Measurements from ENCODE around the gene ANGPTL1.

ANGPTL1 gene

GRCh38 chr1:178886551-178886950 is 15.7 kb upstream of the ANGPTL1 start:
- no peak for DNase-seq (ENCODE audit: low spot score)
- no CpG with 5 or more reads among the region's 2 CpGs for WGBS, 2 donors (ENCODE audit: extremely low coverage in 2 of 2, insufficient read length in 2 of 2, insufficient replicate concordance in 1 of 2)
- Histone ChIP-seq H3K4me1 (ENCODE audit: control insufficient read depth in 2 of 2, insufficient read depth in 1 of 2, low read depth in 1 of 2, low read length in 2 of 2) (no peaks in the 10 kb centered on the region), H2BK12ac (ENCODE audit: low read length) (no peak overlapping the region), H4K91ac (ENCODE audit: low read depth, low read length, poor library complexity) (no peak overlapping the region), H3K9me3 (replicated peaks in 1 of 2; ENCODE audit: control insufficient read depth in 2 of 2, insufficient read depth in 1 of 2, low read depth in 1 of 2, low read length in 2 of 2) (no peaks in the 10 kb centered on the region), H3K14ac (ENCODE audit: low read length) (no peak overlapping the region), H3K4me2 (ENCODE audit: insufficient read depth, low read length, poor library complexity, severe bottlenecking) (no peak overlapping the region), H3K23ac (ENCODE audit: low read depth, low read length, poor library complexity) (no peak overlapping the region), H4K8ac (ENCODE audit: low read depth, low read length) (no peak overlapping the region), H2BK15ac (ENCODE audit: low read length) (no peak overlapping the region), H2AFZ (ENCODE audit: low read length) (no peak overlapping the region), H3K79me1 (ENCODE audit: low read depth, low read length) (no peaks in the 10 kb centered on the region), H3K4me3 (ENCODE audit: low read length in 2 of 2) (no peak overlapping the region), H2BK5ac (ENCODE audit: low read length) (no peak overlapping the region), H3K4ac (ENCODE audit: low read length) (no peak overlapping the region), H3K27me3 (ENCODE audit: control insufficient read depth in 3 of 3, insufficient read depth in 3 of 3, low read depth in 1 of 3, low read length in 3 of 3) (no peaks in the 10 kb centered on the region), H3K18ac (ENCODE audit: low read length) (no peak overlapping the region), H3K36me3 (replicated peaks in 1 of 2; ENCODE audit: control insufficient read depth in 2 of 2, insufficient read depth in 2 of 2, low read length in 2 of 2) (peaks cover 4 to 52% of the 10 kb centered on the region in 2 donors), H2AK5ac (ENCODE audit: low read depth, low read length) (no peak overlapping the region), H3K27ac (replicated peaks; ENCODE audit: low read length) (no peak overlapping the region), H3K9ac (ENCODE audit: low read depth, low read length, poor library complexity) (no peak overlapping the region), H2BK120ac (ENCODE audit: low read depth, low read length) (no peak overlapping the region)

- H3K18ac ChIP-seq (ENCODE audit: low read length), result no peak overlapping the region
- H3K14ac ChIP-seq (ENCODE audit: low read length), result no peak overlapping the region
- no peaks in the 10 kb centered on the region for H3K27me3 ChIP-seq (ENCODE audit: control insufficient read depth in 3 of 3, insufficient read depth in 3 of 3, low read depth in 1 of 3, low read length in 3 of 3)
- no CpG with 5 or more reads among the region's 4 CpGs for whole genome bisulfite sequencing, 2 donors (ENCODE audit: extremely low coverage in 2 of 2, insufficient read length in 2 of 2, insufficient replicate concordance in 1 of 2)
- no peak overlapping the region for H3K27ac ChIP-seq (replicated peaks; ENCODE audit: low read length)
- no peak overlapping the region for H3K4me3 ChIP-seq (ENCODE audit: low read length in 2 of 2)
- H2BK5ac ChIP-seq (ENCODE audit: low read length), result no peak overlapping the region
- no peak overlapping the region for H3K9ac ChIP-seq (ENCODE audit: low read depth, low read length, poor library complexity)
- H3K4me2 ChIP-seq (ENCODE audit: insufficient read depth, low read length, poor library complexity, severe bottlenecking), result no peak overlapping the region
- no peaks in the 10 kb centered on the region for H3K9me3 ChIP-seq (replicated peaks in 1 of 2; ENCODE audit: control insufficient read depth in 2 of 2, insufficient read depth in 1 of 2, low read depth in 1 of 2, low read length in 2 of 2)
- H4K91ac ChIP-seq (ENCODE audit: low read depth, low read length, poor library complexity), result no peak overlapping the region
- no peak overlapping the region for H2BK12ac ChIP-seq (ENCODE audit: low read length)
- H2BK120ac ChIP-seq (ENCODE audit: low read depth, low read length), result no peak overlapping the region
- H2AK5ac ChIP-seq (ENCODE audit: low read depth, low read length), result no peak overlapping the region
- no peak overlapping the region for H3K23ac ChIP-seq (ENCODE audit: low read depth, low read length, poor library complexity)
- no peak overlapping the region for H3K4ac ChIP-seq (ENCODE audit: low read length)
- H3K79me1 ChIP-seq (ENCODE audit: low read depth, low read length), result no peaks in the 10 kb centered on the region
- peaks cover 6 to 56% of the 10 kb centered on the region in 2 donors for H3K36me3 ChIP-seq (replicated peaks in 1 of 2; ENCODE audit: control insufficient read depth in 2 of 2, insufficient read depth in 2 of 2, low read length in 2 of 2)
- DNase-seq (ENCODE audit: low spot score), result no peak
- no peak overlapping the region for H2BK15ac ChIP-seq (ENCODE audit: low read length)
- no peak overlapping the region for H4K8ac ChIP-seq (ENCODE audit: low read depth, low read length)
- no peaks in the 10 kb centered on the region for H3K4me1 ChIP-seq (ENCODE audit: control insufficient read depth in 2 of 2, insufficient read depth in 1 of 2, low read depth in 1 of 2, low read length in 2 of 2)
- H2AFZ ChIP-seq (ENCODE audit: low read length), result no peak overlapping the region
Observed at GRCh38 chr1:178885869-178886268, 15.0 kb upstream of the ANGPTL1 start.

- peaks cover 6 to 36% of the 10 kb centered on the region in 2 donors for H3K36me3 ChIP-seq (replicated peaks in 1 of 2; ENCODE audit: control insufficient read depth in 2 of 2, insufficient read depth in 2 of 2, low read length in 2 of 2)
- H3K14ac ChIP-seq (ENCODE audit: low read length), result no peak overlapping the region
- H3K4ac ChIP-seq (ENCODE audit: low read length), result no peak overlapping the region
- no peak overlapping the region for H4K8ac ChIP-seq (ENCODE audit: low read depth, low read length)
- H2BK12ac ChIP-seq (ENCODE audit: low read length), result no peak overlapping the region
- DNase-seq (ENCODE audit: low spot score), result no peak
- H3K27me3 ChIP-seq (ENCODE audit: control insufficient read depth in 3 of 3, insufficient read depth in 3 of 3, low read depth in 1 of 3, low read length in 3 of 3), result no peaks in the 10 kb centered on the region
- H2BK15ac ChIP-seq (ENCODE audit: low read length), result no peak overlapping the region
- no peak overlapping the region for H3K9ac ChIP-seq (ENCODE audit: low read depth, low read length, poor library complexity)
- no CpG with 5 or more reads among the region's 3 CpGs for WGBS, 2 donors (ENCODE audit: extremely low coverage in 2 of 2, insufficient read length in 2 of 2, insufficient replicate concordance in 1 of 2)
- no peak overlapping the region for H2AK5ac ChIP-seq (ENCODE audit: low read depth, low read length)
- no peak overlapping the region for H3K4me2 ChIP-seq (ENCODE audit: insufficient read depth, low read length, poor library complexity, severe bottlenecking)
- no peaks in the 10 kb centered on the region for H3K4me1 ChIP-seq (ENCODE audit: control insufficient read depth in 2 of 2, insufficient read depth in 1 of 2, low read depth in 1 of 2, low read length in 2 of 2)
- no peak overlapping the region for H3K23ac ChIP-seq (ENCODE audit: low read depth, low read length, poor library complexity)
- H4K91ac ChIP-seq (ENCODE audit: low read depth, low read length, poor library complexity), result no peak overlapping the region
- no peak overlapping the region for H2AFZ ChIP-seq (ENCODE audit: low read length)
- no peaks in the 10 kb centered on the region for H3K79me1 ChIP-seq (ENCODE audit: low read depth, low read length)
- no peak overlapping the region for H3K4me3 ChIP-seq (ENCODE audit: low read length in 2 of 2)
- H3K27ac ChIP-seq (replicated peaks; ENCODE audit: low read length), result no peak overlapping the region
- no peak overlapping the region for H3K18ac ChIP-seq (ENCODE audit: low read length)
- no peak overlapping the region for H2BK5ac ChIP-seq (ENCODE audit: low read length)
- no peak overlapping the region for H2BK120ac ChIP-seq (ENCODE audit: low read depth, low read length)
- H3K9me3 ChIP-seq (replicated peaks in 1 of 2; ENCODE audit: control insufficient read depth in 2 of 2, insufficient read depth in 1 of 2, low read depth in 1 of 2, low read length in 2 of 2), result no peaks in the 10 kb centered on the region
Observed at GRCh38 chr1:178881950-178882349, 11.1 kb upstream of the ANGPTL1 start.

GRCh38 chr1:178877896-178878295 is 7.0 kb upstream of the ANGPTL1 start:
- Histone ChIP-seq H2AK5ac (ENCODE audit: low read depth, low read length) (no peak overlapping the region), H3K14ac (ENCODE audit: low read length) (no peak overlapping the region), H3K23ac (ENCODE audit: low read depth, low read length, poor library complexity) (no peak overlapping the region), H2BK12ac (ENCODE audit: low read length) (no peak overlapping the region), H3K9ac (ENCODE audit: low read depth, low read length, poor library complexity) (no peak overlapping the region), H3K27me3 (ENCODE audit: control insufficient read depth in 3 of 3, insufficient read depth in 3 of 3, low read depth in 1 of 3, low read length in 3 of 3) (no peaks in the 10 kb centered on the region), H3K4me2 (ENCODE audit: insufficient read depth, low read length, poor library complexity, severe bottlenecking) (no peak overlapping the region), H3K4me1 (ENCODE audit: control insufficient read depth in 2 of 2, insufficient read depth in 1 of 2, low read depth in 1 of 2, low read length in 2 of 2) (no peaks in the 10 kb centered on the region), H4K8ac (ENCODE audit: low read depth, low read length) (no peak overlapping the region), H3K79me1 (ENCODE audit: low read depth, low read length) (no peaks in the 10 kb centered on the region), H3K36me3 (replicated peaks in 1 of 2; ENCODE audit: control insufficient read depth in 2 of 2, insufficient read depth in 2 of 2, low read length in 2 of 2) (peaks cover 2 to 4% of the 10 kb centered on the region in 2 donors), H2BK120ac (ENCODE audit: low read depth, low read length) (no peak overlapping the region), H2BK15ac (ENCODE audit: low read length) (no peak overlapping the region), H4K91ac (ENCODE audit: low read depth, low read length, poor library complexity) (no peak overlapping the region), H3K4me3 (ENCODE audit: low read length in 2 of 2) (no peak overlapping the region), H2AFZ (ENCODE audit: low read length) (no peak overlapping the region), H3K18ac (ENCODE audit: low read length) (no peak overlapping the region), H2BK5ac (ENCODE audit: low read length) (no peak overlapping the region), H3K4ac (ENCODE audit: low read length) (no peak overlapping the region), H3K27ac (replicated peaks; ENCODE audit: low read length) (no peak overlapping the region), H3K9me3 (replicated peaks in 1 of 2; ENCODE audit: control insufficient read depth in 2 of 2, insufficient read depth in 1 of 2, low read depth in 1 of 2, low read length in 2 of 2) (no peaks in the 10 kb centered on the region)
- DNase-seq (ENCODE audit: low spot score), result no peak
- no CpG with 5 or more reads among the region's 3 CpGs for WGBS, 2 donors (ENCODE audit: extremely low coverage in 2 of 2, insufficient read length in 2 of 2, insufficient replicate concordance in 1 of 2)
